Mesendoderm (in vitro differentiated cells): Measurements from ENCODE around the gene ADM2.

Experiments used
- DNase-seq: peaks from one replicate; pipeline ENCODE4 v3.0.0; 2013
- H2AK5ac ChIP-seq: 2 replicates; pipeline ENCODE4 v1.6.1; 2013; ENCODE audit warnings: low read length, inconsistent platforms
- H2BK120ac ChIP-seq: 2 replicates; pipeline ENCODE4 v1.6.1; 2013; ENCODE audit warnings: low read depth, mild to moderate bottlenecking, low read length, moderate library complexity, mixed read lengths
- H2BK15ac ChIP-seq: replicated peaks from 2 replicates; pipeline ENCODE4 v1.6.1; 2013; ENCODE audit warnings: low read depth, mild to moderate bottlenecking, moderate library complexity
- H2BK5ac ChIP-seq: 2 replicates; pipeline ENCODE4 v1.6.1; 2013; ENCODE audit warnings: low read length, inconsistent platforms
- H3K18ac ChIP-seq: 2 replicates; pipeline ENCODE4 v1.6.1; 2013; ENCODE audit warnings: mild to moderate bottlenecking, low read length, mixed read lengths
- H3K23ac ChIP-seq: one replicate; pipeline ENCODE4 v1.6.1; 2013; ENCODE audit warnings: low read length
- H3K27ac ChIP-seq: 2 replicates; pipeline ENCODE4 v1.5.1; 2013; ENCODE audit warnings: low read depth, mild to moderate bottlenecking, inconsistent platforms, low read length, moderate library complexity
- H3K27me3 ChIP-seq: 2 replicates; pipeline ENCODE4 v1.6.1; 2013; ENCODE audit warnings: low read length, control low read depth, mild to moderate bottlenecking, inconsistent platforms; ENCODE audit not compliant: insufficient read depth, poor library complexity
- H3K36me3 ChIP-seq: 2 replicates; pipeline ENCODE4 v1.6.1; 2013; ENCODE audit warnings: low read length, inconsistent platforms; ENCODE audit not compliant: control insufficient read depth, insufficient read depth
- H3K4ac ChIP-seq: one replicate; pipeline ENCODE4 v1.6.1; 2013; ENCODE audit warnings: low read depth, mild to moderate bottlenecking, low read length, moderate library complexity
- H3K4me1 ChIP-seq: 2 replicates; pipeline ENCODE4 v1.6.1; 2013; ENCODE audit warnings: low read depth, low read length, inconsistent platforms; ENCODE audit not compliant: control insufficient read depth
- H3K4me2 ChIP-seq: 2 replicates; pipeline ENCODE4 v1.6.1; 2013; ENCODE audit warnings: low read length
- H3K4me3 ChIP-seq: 2 replicates; pipeline ENCODE4 v1.5.1; 2013; ENCODE audit warnings: mild to moderate bottlenecking, low read length
- H3K56ac ChIP-seq: one replicate; pipeline ENCODE4 v1.6.1; 2013; ENCODE audit warnings: low read length
- H3K79me1 ChIP-seq: 2 replicates; pipeline ENCODE4 v1.6.1; 2013; ENCODE audit warnings: low read length, inconsistent platforms
- H3K79me2 ChIP-seq: 2 replicates; pipeline ENCODE4 v1.6.1; 2013; ENCODE audit warnings: mild to moderate bottlenecking, low read length; ENCODE audit not compliant: control insufficient read depth, insufficient read depth
- H3K9ac ChIP-seq: 2 replicates; pipeline ENCODE4 v1.6.1; 2013; ENCODE audit warnings: low read length, inconsistent platforms
- H4K5ac ChIP-seq: one replicate; pipeline ENCODE4 v1.6.1; 2013; ENCODE audit warnings: low read length
- H4K8ac ChIP-seq: one replicate; pipeline ENCODE4 v1.6.1; 2013; ENCODE audit warnings: low read depth, mild to moderate bottlenecking, control low read depth, low read length, moderate library complexity
- WGBS: extraction: QIAGEN DNeasy Blood & Tissue Kit; methylation state at CpG from one replicate; pipeline ENCODE4 v1.1.7; 2013; ENCODE audit warnings: low lambda C conversion rate, missing lambda C conversion rate; ENCODE audit not compliant: insufficient coverage; ENCODE audit errors: extremely low coverage; 5-methylcytosine and 5-hydroxymethylcytosine counted together

The ADM2 gene

DNA sequence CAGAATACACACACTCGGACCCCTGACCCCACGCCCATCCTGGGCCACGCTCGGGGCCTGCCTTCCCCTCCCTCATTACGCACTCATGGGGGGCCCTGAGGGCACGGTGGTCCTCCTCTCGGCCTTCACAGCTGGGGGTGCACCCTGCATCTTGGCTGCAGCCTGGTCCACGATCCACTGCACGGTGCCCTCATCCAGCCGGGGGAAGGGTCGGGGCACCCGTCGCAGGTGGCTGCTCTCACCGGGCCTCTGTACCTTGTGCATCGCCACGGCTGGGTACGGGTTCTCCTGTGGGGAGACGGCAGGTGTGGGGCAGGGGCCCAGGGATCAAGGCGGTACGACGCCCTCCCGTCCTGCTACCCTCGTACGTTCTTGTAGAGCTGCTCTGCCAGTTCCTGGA is 16.9 kb upstream of the ADM2 start:
- Histone ChIP-seq H3K56ac (no peak overlapping the region), H3K79me2 (peaks cover 16% of the 10 kb centered on the region), H3K9ac (no peak overlapping the region), H3K79me1 (peaks cover 7% of the 10 kb centered on the region), H3K4me3 (no peak overlapping the region), H4K8ac (no peak overlapping the region), H3K27ac (no peak overlapping the region), H3K18ac (no peak overlapping the region), H3K27me3 (no peaks in the 10 kb centered on the region), H3K4me1 (peaks cover 3% of the 10 kb centered on the region), H3K4ac (no peak overlapping the region), H2AK5ac (no peak overlapping the region), H2BK15ac (no peak overlapping the region), H3K36me3 (peaks cover 13% of the 10 kb centered on the region), H3K23ac (no peak overlapping the region), H3K4me2 (no peak overlapping the region), H2BK120ac (no peak overlapping the region), H4K5ac (no peak overlapping the region), H2BK5ac (no peak overlapping the region)
- WGBS: no CpG with 5 or more reads among the region's 24 CpGs
- DNase-seq: no peak

DNA sequence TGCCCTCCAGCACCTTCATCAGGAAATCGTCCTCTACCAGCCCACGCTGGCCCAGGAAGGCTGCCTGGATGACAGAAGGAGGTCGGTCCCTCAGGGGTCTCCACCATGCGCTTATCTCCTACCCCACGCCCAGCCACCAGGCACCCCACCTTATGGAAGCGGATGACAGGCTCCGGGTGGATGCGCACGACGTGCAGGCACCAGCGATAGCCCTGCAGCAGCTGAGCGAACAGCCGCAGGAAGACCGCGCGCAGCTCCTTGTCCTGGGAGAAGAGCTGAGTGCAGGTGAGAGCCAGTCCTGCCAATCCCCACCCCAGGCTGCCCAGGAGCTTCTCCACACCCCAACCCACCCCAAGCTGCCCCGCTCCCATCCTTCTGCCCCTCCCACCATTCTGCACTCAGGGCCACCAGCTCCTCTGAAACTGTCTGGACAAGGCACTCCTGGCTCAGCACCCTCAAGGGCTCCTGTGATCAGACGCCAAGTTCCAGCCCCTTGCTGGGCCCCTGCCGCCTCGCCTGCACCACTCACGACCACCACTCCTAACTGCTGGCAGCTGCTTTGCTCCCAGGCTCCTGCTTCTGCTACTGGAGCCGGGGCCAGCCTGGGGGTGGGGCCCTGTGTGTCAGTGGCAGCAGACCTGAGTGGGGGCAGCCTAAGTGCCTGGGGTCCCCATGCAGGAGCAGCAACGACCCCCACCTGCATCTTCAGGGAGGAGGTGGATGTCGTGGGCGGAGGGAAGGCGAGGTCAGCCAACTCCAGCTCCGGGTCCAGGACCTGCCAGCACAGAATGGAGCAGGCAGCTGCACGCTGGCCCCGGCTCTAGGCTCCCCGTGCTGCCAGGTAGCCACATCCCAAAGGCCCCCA is 16.0 kb upstream of the ADM2 start:
- H3K4me1 ChIP-seq: peaks cover 6% of the 10 kb centered on the region
- H4K5ac ChIP-seq: no peak overlapping the region
- H2AK5ac ChIP-seq: no peak overlapping the region
- H3K23ac ChIP-seq: no peak overlapping the region
- H3K79me1 ChIP-seq: peaks cover 7% of the 10 kb centered on the region
- no peak overlapping the region for H3K27ac ChIP-seq
- no peak overlapping the region for H3K4me2 ChIP-seq
- no peak overlapping the region for H3K56ac ChIP-seq
- H4K8ac ChIP-seq: no peak overlapping the region
- H3K4me3 ChIP-seq: no peak overlapping the region
- no peak overlapping the region for H3K4ac ChIP-seq
- no peak overlapping the region for H2BK15ac ChIP-seq
- H3K79me2 ChIP-seq: peaks cover 17% of the 10 kb centered on the region
- WGBS: no CpG with 5 or more reads among the region's 30 CpGs
- H2BK5ac ChIP-seq: no peak overlapping the region
- DNase-seq: no peak
- H2BK120ac ChIP-seq: no peak overlapping the region
- H3K27me3 ChIP-seq: no peaks in the 10 kb centered on the region
- no peak overlapping the region for H3K9ac ChIP-seq
- H3K18ac ChIP-seq: no peak overlapping the region
- peaks cover 13% of the 10 kb centered on the region for H3K36me3 ChIP-seq

DNA sequence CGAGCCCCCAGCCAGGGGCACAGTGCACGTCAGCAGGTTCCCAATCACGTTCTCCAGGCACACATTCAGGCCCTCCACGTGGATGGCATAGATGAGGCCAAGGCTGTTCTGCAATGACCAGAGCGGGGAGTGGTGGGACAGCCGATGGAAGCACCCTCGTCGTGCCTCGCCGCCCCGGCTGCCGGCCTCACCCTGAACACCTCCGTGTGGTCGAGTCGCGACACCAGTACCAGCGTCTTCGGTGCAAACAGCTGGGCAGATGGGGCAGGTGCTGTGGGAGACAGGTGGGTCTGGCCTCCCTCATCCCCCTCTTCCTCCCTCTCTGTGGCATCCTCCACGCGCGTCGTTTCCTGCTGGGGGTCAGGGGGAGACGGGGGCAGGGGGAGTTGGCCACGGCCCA is 14.0 kb upstream of the ADM2 start:
- peaks cover 12% of the 10 kb centered on the region for H3K4me1 ChIP-seq
- no peak overlapping the region for H4K5ac ChIP-seq
- H2BK15ac ChIP-seq: no peak overlapping the region
- no peak overlapping the region for H3K4me3 ChIP-seq
- peaks cover 36% of the 10 kb centered on the region for H3K79me2 ChIP-seq
- no peak overlapping the region for H3K18ac ChIP-seq
- no peak for DNase-seq
- no peak overlapping the region for H4K8ac ChIP-seq
- H2AK5ac ChIP-seq: no peak overlapping the region
- WGBS: no CpG with 5 or more reads among the region's 24 CpGs
- no peak overlapping the region for H2BK120ac ChIP-seq
- peaks cover 11% of the 10 kb centered on the region for H3K36me3 ChIP-seq
- no peaks in the 10 kb centered on the region for H3K27me3 ChIP-seq
- H3K9ac ChIP-seq: no peak overlapping the region
- H3K23ac ChIP-seq: no peak overlapping the region
- no peak overlapping the region for H2BK5ac ChIP-seq
- no peak overlapping the region for H3K27ac ChIP-seq
- H3K4ac ChIP-seq: no peak overlapping the region
- H3K79me1 ChIP-seq: peaks cover 19% of the 10 kb centered on the region
- H3K56ac ChIP-seq: no peak overlapping the region
- no peak overlapping the region for H3K4me2 ChIP-seq

DNA sequence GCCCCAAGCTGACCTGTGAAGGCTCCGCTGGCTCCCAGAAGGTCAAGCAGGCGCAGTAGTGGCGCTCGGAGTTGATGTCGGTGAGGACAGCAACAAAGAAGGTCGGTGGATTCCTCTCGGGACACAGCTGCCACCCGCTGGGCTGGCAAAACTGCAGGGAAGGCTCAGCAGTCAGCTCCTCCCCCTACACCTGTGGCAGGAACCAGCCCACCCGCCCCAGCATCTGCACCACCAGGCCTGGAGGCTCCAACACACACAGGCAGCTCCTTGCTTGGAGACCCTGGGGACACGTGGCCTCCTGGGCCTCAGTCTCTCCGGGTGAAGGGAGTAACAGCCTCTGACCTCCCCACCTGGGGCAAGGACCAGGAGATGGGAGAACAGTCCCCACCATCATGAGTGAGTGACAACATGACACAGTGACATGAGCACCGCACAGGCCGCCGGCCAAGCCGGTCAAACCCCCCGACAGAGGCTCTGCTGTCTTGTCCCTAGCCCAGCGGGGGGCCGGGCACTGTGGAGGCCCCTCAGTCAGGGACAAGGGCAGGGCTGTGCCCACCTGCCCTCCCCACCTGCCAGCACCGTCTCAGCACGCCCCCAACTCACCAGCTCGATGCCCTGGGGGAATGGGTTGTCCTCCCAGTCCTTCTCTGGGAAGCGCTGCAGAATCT is 13.4 kb upstream of the ADM2 start:
- no peak overlapping the region for H2BK5ac ChIP-seq
- H2BK120ac ChIP-seq: no peak overlapping the region
- no peak overlapping the region for H4K8ac ChIP-seq
- H4K5ac ChIP-seq: no peak overlapping the region
- H3K79me2 ChIP-seq: peaks cover 42% of the 10 kb centered on the region
- H3K23ac ChIP-seq: no peak overlapping the region
- peaks cover 12% of the 10 kb centered on the region for H3K4me1 ChIP-seq
- H3K4me2 ChIP-seq: no peak overlapping the region
- H3K27me3 ChIP-seq: no peaks in the 10 kb centered on the region
- no peak overlapping the region for H3K18ac ChIP-seq
- H3K4ac ChIP-seq: no peak overlapping the region
- no peak overlapping the region for H3K27ac ChIP-seq
- no peak overlapping the region for H2AK5ac ChIP-seq
- H2BK15ac ChIP-seq: no peak overlapping the region
- H3K56ac ChIP-seq: no peak overlapping the region
- peaks cover 23% of the 10 kb centered on the region for H3K79me1 ChIP-seq
- H3K9ac ChIP-seq: no peak overlapping the region
- no peak overlapping the region for H3K4me3 ChIP-seq
- peaks cover 9% of the 10 kb centered on the region for H3K36me3 ChIP-seq
- no CpG with 5 or more reads among the region's 22 CpGs for WGBS
- DNase-seq: no peak

DNA sequence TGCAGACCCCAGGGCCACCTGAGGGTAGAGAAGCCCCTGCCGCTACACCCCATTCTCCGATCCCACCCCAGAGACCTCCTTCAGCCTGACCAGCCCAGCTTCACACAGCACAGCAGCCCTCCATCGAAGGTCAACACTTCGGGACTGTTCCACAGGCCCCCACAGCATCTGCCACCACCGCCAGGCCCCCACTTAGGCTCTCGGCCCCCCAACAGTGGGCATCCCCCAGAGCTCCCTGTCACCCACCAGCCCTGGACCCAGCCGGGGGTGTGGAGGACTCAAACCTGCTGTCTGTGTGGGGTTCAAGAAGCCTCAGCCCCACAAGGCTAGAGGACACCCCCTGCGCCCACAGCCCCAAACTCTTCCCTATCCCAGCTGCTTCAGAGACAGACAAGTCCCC is 12.7 kb upstream of the ADM2 start:
- no peak overlapping the region for H2BK15ac ChIP-seq
- H3K36me3 ChIP-seq: peaks cover 6% of the 10 kb centered on the region
- no peak overlapping the region for H3K4me3 ChIP-seq
- no peak overlapping the region for H3K4ac ChIP-seq
- no peak overlapping the region for H4K5ac ChIP-seq
- H2BK120ac ChIP-seq: no peak overlapping the region
- H3K27ac ChIP-seq: no peak overlapping the region
- H2BK5ac ChIP-seq: no peak overlapping the region
- H3K4me1 ChIP-seq: peaks cover 12% of the 10 kb centered on the region
- DNase-seq: no peak
- H3K23ac ChIP-seq: no peak overlapping the region
- no peak overlapping the region for H4K8ac ChIP-seq
- H3K27me3 ChIP-seq: no peaks in the 10 kb centered on the region
- peaks cover 49% of the 10 kb centered on the region for H3K79me2 ChIP-seq
- whole genome bisulfite sequencing: no CpG with 5 or more reads among the region's 8 CpGs
- H3K56ac ChIP-seq: no peak overlapping the region
- H3K4me2 ChIP-seq: no peak overlapping the region
- peaks cover 28% of the 10 kb centered on the region for H3K79me1 ChIP-seq
- H2AK5ac ChIP-seq: no peak overlapping the region
- no peak overlapping the region for H3K18ac ChIP-seq
- no peak overlapping the region for H3K9ac ChIP-seq
